Measurements from ENCODE around the gene IL4. TPM values are rescaled to one million over a fixed set of nuclear protein-coding genes. Genes with fewer than 3 reads are reported as not detected.

The IL4 gene
- polyA plus RNA-seq, 1 donor (not counting 4 experiments of a cell fraction or from before 2014, with no cell fraction given), result not detected

- Histone ChIP-seq H4K20me1 (ENCODE audit: control insufficient read depth, extremely low read depth, insufficient read depth, low read length) (no peaks in the 10 kb centered on the region), H3K4me2 (ENCODE audit: control insufficient read depth, extremely low read depth, insufficient read depth, low read depth, low read length) (no peak overlapping the region), H3K9me3 (ENCODE audit: control insufficient read depth, low read depth, low read length) (no peaks in the 10 kb centered on the region), H3K9me1 (ENCODE audit: control insufficient read depth, extremely low read depth, insufficient read depth, low read length) (no peaks in the 10 kb centered on the region), H3K27me3 (ENCODE audit: control insufficient read depth, extremely low read depth, insufficient read depth, low read length) (peaks cover 2% of the 10 kb centered on the region), H3K4me1 (ENCODE audit: control insufficient read depth, extremely low read depth, insufficient read depth, low read length) (no peaks in the 10 kb centered on the region), H3K4me3 (ENCODE audit: control insufficient read depth in 2 of 3, extremely low read depth in 1 of 3, insufficient read depth in 2 of 3, low read depth in 1 of 3, low read length in 3 of 3) (no peak overlapping the region), H3K9ac (ENCODE audit: control insufficient read depth, extremely low read depth, insufficient read depth, low read length) (no peak overlapping the region), H3K79me2 (ENCODE audit: control insufficient read depth, insufficient read depth, low read length) (no peaks in the 10 kb centered on the region), H3K27ac (ENCODE audit: control insufficient read depth, insufficient read depth, low read length) (no peak overlapping the region), H2AFZ (ENCODE audit: control insufficient read depth, low read length) (no peak overlapping the region), H3K36me3 (ENCODE audit: control insufficient read depth in 2 of 2, extremely low read depth in 1 of 2, insufficient read depth in 2 of 2, low read length in 2 of 2) (no peaks in the 10 kb centered on the region)
- dilution Hi-C loops (cut with MboI; ENCODE audit: extremely low pct_ligation_motif_present, low sequenced_read_pairs), result no loop called here
- FAIRE-seq (no peak), DNase-seq (ENCODE audit: low read depth, low spot score) (no peak)
- TF ChIP-seq CTCF (optimal IDR thresholded peaks at IDR 0.05 in 1 of 3, IDR thresholded peaks at IDR 0.05 in 1 of 3, conservative IDR thresholded peaks at IDR 0.05 in 1 of 3; ENCODE audit: extremely low read depth in 1 of 3, insufficient read depth in 2 of 3, low read length in 3 of 3), result no peak
- TF ChIP-seq EZH2 (IDR thresholded peaks at IDR 0.05; ENCODE audit: low read length), result no peak
These were observed 11.8 kb upstream of the IL4 start for GRCh38 chr5:132662004-132662401.

- H3K4me2 ChIP-seq (ENCODE audit: control insufficient read depth, extremely low read depth, insufficient read depth, low read depth, low read length), result no peak overlapping the region
- no peaks in the 10 kb centered on the region for H3K79me2 ChIP-seq (ENCODE audit: control insufficient read depth, insufficient read depth, low read length)
- no peaks in the 10 kb centered on the region for H3K9me3 ChIP-seq (ENCODE audit: control insufficient read depth, low read depth, low read length)
- dilution Hi-C loops (cut with MboI; ENCODE audit: extremely low pct_ligation_motif_present, low sequenced_read_pairs), result no loop called here
- no peak for TF ChIP-seq EZH2 (IDR thresholded peaks at IDR 0.05; ENCODE audit: low read length)
- TF ChIP-seq CTCF (optimal IDR thresholded peaks at IDR 0.05 in 1 of 3, IDR thresholded peaks at IDR 0.05 in 1 of 3, conservative IDR thresholded peaks at IDR 0.05 in 1 of 3; ENCODE audit: extremely low read depth in 1 of 3, insufficient read depth in 2 of 3, low read length in 3 of 3), result no peak
- H3K27ac ChIP-seq (ENCODE audit: control insufficient read depth, insufficient read depth, low read length), result no peak overlapping the region
- H3K9ac ChIP-seq (ENCODE audit: control insufficient read depth, extremely low read depth, insufficient read depth, low read length), result no peak overlapping the region
- no peaks in the 10 kb centered on the region for H3K4me1 ChIP-seq (ENCODE audit: control insufficient read depth, extremely low read depth, insufficient read depth, low read length)
- no peak overlapping the region for H3K4me3 ChIP-seq (ENCODE audit: control insufficient read depth in 2 of 3, extremely low read depth in 1 of 3, insufficient read depth in 2 of 3, low read depth in 1 of 3, low read length in 3 of 3)
- no peak for DNase-seq (ENCODE audit: low read depth, low spot score)
- H3K27me3 ChIP-seq (ENCODE audit: control insufficient read depth, extremely low read depth, insufficient read depth, low read length), result no peaks in the 10 kb centered on the region
- no peaks in the 10 kb centered on the region for H4K20me1 ChIP-seq (ENCODE audit: control insufficient read depth, extremely low read depth, insufficient read depth, low read length)
- no peaks in the 10 kb centered on the region for H3K36me3 ChIP-seq (ENCODE audit: control insufficient read depth in 2 of 2, extremely low read depth in 1 of 2, insufficient read depth in 2 of 2, low read length in 2 of 2)
- no peak for FAIRE-seq
- H2AFZ ChIP-seq (ENCODE audit: control insufficient read depth, low read length), result no peak overlapping the region
- H3K9me1 ChIP-seq (ENCODE audit: control insufficient read depth, extremely low read depth, insufficient read depth, low read length), result no peaks in the 10 kb centered on the region
These were observed 10.6 kb upstream of the IL4 start for GRCh38 chr5:132662925-132663770.

Data from keratinocyte (primary cell).